GM12892 (cell line): ENCODE data around the gene TRIM8.

ENCODE experiments used
- POLR2A ChIP-seq: IDR thresholded peaks from 2 replicates; pipeline ENCODE4 v1.6.1; 2011; ENCODE audit warnings: low read depth, low read length, control low read depth
- POLR2AphosphoS5 ChIP-seq: IDR thresholded peaks from 2 replicates; pipeline ENCODE4 v1.6.1; 2011; ENCODE audit warnings: low read depth, low read length, control low read depth
- TAF1 ChIP-seq: IDR thresholded peaks from 2 replicates; pipeline ENCODE4 v1.6.1; 2011; ENCODE audit warnings: low read depth, mild to moderate bottlenecking, control low read depth, low read length, borderline replicate concordance

DNA sequence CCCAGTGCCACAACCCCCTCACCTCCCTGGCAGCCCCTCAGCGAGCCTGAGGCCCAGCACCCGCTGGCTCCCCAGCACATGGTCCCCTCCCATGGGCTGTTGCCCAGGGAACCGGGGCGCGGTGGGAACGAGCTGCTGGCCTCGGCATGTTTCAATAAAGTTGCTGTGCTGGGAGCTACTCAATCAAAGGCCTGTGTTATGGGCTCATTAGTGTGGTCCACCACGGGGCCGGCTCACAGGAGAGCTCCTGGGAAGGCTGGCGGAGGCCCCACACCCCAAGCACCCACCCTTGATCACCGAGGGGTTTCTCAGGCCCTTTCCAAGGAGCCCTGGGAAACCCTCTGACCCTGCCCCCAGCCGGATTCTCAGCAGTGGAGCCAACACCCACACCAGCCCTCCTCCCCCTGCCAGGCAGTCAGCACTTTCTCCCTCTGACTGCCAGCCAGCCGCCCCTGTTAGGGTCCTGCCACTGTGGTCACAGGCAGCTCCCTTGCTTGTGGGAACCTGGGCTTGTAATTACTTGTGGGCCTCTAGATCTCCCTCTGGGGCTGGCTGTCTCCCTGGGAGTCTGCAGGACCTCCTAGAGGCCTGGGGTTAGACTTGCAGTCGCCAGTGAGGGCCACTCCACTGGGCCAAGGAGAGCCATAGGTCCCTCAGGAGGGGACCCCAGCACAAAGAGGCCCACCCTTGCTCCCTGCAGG is 24.8 kb upstream of the TRIM8 start:
- no peak for TF ChIP-seq POLR2AphosphoS5
- no peak for TF ChIP-seq POLR2A
- TF ChIP-seq TAF1 = no peak
